Upper lobe of right lung (tissue), 1 donor: Measurements from ENCODE around the gene ERC2. TPM values are rescaled to one million over a fixed set of nuclear protein-coding genes. Genes with fewer than 3 reads are reported as not detected.

Source experiments
- ATAC-seq: fragments of 200-7000 bp; cut with Tn5 transposase; one replicate; pipeline ENCODE4 v1.9.1; 2020; ENCODE audit warnings: mild to moderate bottlenecking, moderate library complexity
- DNase-seq: peaks from one replicate; pipeline ENCODE4 v3.0.0-alpha.2; 2020
- H3K27ac ChIP-seq: fragments of 200-600 bp; one replicate; pipeline ENCODE4 v1.8.0; 2022
- H3K27me3 ChIP-seq: fragments of 200-600 bp; one replicate; pipeline ENCODE4 v1.8.0; 2022; ENCODE audit warnings: mild to moderate bottlenecking
- H3K36me3 ChIP-seq: fragments of 200-600 bp; one replicate; pipeline ENCODE4 v1.8.0; 2022
- H3K4me1 ChIP-seq: fragments of 200-600 bp; one replicate; pipeline ENCODE4 v1.8.0; 2022
- H3K4me3 ChIP-seq: fragments of 200-600 bp; one replicate; pipeline ENCODE4 v1.8.0; 2022; ENCODE audit warnings: mild to moderate bottlenecking
- H3K9me3 ChIP-seq: fragments of 200-600 bp; one replicate; pipeline ENCODE4 v1.8.0; 2022
- CTCF ChIP-seq: fragments of 200-600 bp; IDR thresholded peaks from one replicate; pipeline ENCODE4 v1.8.0; 2022; ENCODE audit warnings: antibody characterized with exemption
- intact Hi-C: fragments of 100-400 bp; cut with DNase I; formaldehyde crosslinking; loops from one replicate; pipeline ENCODE4 v1.11.0; 2022
- total RNA-seq: library from RNA; stranded (reverse); fragmentation: NEBNext Ultra II Directional; extraction: Animal tissue kit (Norgen Biotek cat#: 25700); gene quantifications from one replicate; pipeline ENCODE4 v1.2.1, GENCODE V29; 2021
- donor health status: DM: no; HTN: yes; CAD: no; lungs with severe emphysema.

The ERC2 gene
- total RNA-seq, 1 donor from 2014 or later = 1.4 TPM

- Histone ChIP-seq H3K27ac (no peak overlapping the region), H3K36me3 (no peaks in the 10 kb centered on the region), H3K4me3 (no peak overlapping the region), H3K9me3 (no peaks in the 10 kb centered on the region), H3K4me1 (peaks cover 3% of the 10 kb centered on the region), H3K27me3 (no peaks in the 10 kb centered on the region)
- DNase-seq = peak; percentile 65
- ATAC-seq = peak; percentile 76
- TF ChIP-seq CTCF = peak; percentile 38
- intact Hi-C loops = no loop called here
Measured at GRCh38 chr3:55571913-55572312, 896.4 kb downstream of the ERC2 start.

- Histone ChIP-seq H3K4me3 (no peak overlapping the region), H3K27me3 (no peaks in the 10 kb centered on the region), H3K4me1 (peaks cover 3% of the 10 kb centered on the region), H3K27ac (no peak overlapping the region), H3K36me3 (no peaks in the 10 kb centered on the region), H3K9me3 (no peaks in the 10 kb centered on the region)
- TF ChIP-seq CTCF = no peak
- intact Hi-C loops = no loop called here
- no peak for ATAC-seq
- no peak for DNase-seq
Measured at GRCh38 chr3:55571216-55571813, 897.0 kb downstream of the ERC2 start.

- H3K27me3 ChIP-seq = no peaks in the 10 kb centered on the region
- DNase-seq (no peak), ATAC-seq (no peak)
- intact Hi-C loops = no loop called here
- no peak overlapping the region for H3K27ac ChIP-seq
- H3K36me3 ChIP-seq = no peaks in the 10 kb centered on the region
- no peak for TF ChIP-seq CTCF
- H3K9me3 ChIP-seq = no peaks in the 10 kb centered on the region
- peaks cover 3% of the 10 kb centered on the region for H3K4me1 ChIP-seq
- no peak overlapping the region for H3K4me3 ChIP-seq
Measured at GRCh38 chr3:55570271-55570711, 898.0 kb downstream of the ERC2 start.

GRCh38 chr3:55569033-55569599, 899.2 kb downstream of the ERC2 start:
- Histone ChIP-seq H3K27ac (no peak overlapping the region), H3K27me3 (no peaks in the 10 kb centered on the region), H3K4me1 (peaks cover 3% of the 10 kb centered on the region), H3K36me3 (no peaks in the 10 kb centered on the region), H3K4me3 (no peak overlapping the region), H3K9me3 (no peaks in the 10 kb centered on the region)
- TF ChIP-seq CTCF = no peak
- ATAC-seq = peak; percentile 27
- intact Hi-C loops = no loop called here
- DNase-seq = no peak

GRCh38 chr3:55567615-55568014, 900.7 kb downstream of the ERC2 start:
- no peak overlapping the region for H3K4me3 ChIP-seq
- TF ChIP-seq CTCF = no peak
- H3K4me1 ChIP-seq = peaks cover 3% of the 10 kb centered on the region
- no peaks in the 10 kb centered on the region for H3K36me3 ChIP-seq
- intact Hi-C loops = no loop called here
- no peak overlapping the region for H3K27ac ChIP-seq
- H3K9me3 ChIP-seq = no peaks in the 10 kb centered on the region
- H3K27me3 ChIP-seq = no peaks in the 10 kb centered on the region
- no peak for DNase-seq
- ATAC-seq = no peak

- no peak for TF ChIP-seq CTCF
- ATAC-seq (no peak), DNase-seq (no peak)
- Histone ChIP-seq H3K36me3 (no peaks in the 10 kb centered on the region), H3K27ac (no peak overlapping the region), H3K4me3 (no peak overlapping the region), H3K4me1 (peaks cover 2% of the 10 kb centered on the region), H3K9me3 (no peaks in the 10 kb centered on the region), H3K27me3 (no peaks in the 10 kb centered on the region)
- intact Hi-C loops = no loop called here
Measured at GRCh38 chr3:55567121-55567520, 901.1 kb downstream of the ERC2 start.
